Measurements from ENCODE around the gene FAR1.

Gene FAR1

GRCh38 chr11:13672576-13673210, 4.2 kb downstream of the FAR1 start:
- no peaks in the 10 kb centered on the region for H3K36me3 ChIP-seq (ENCODE audit: control insufficient read depth, insufficient read depth, low read length)
- no peak overlapping the region for H3K4me3 ChIP-seq (ENCODE audit: low read depth, low read length)
- no peak overlapping the region for H3K27ac ChIP-seq (ENCODE audit: low read depth, low read length)
- H3K27me3 ChIP-seq (ENCODE audit: control insufficient read depth, insufficient read depth, low read length): no peaks in the 10 kb centered on the region
- peaks cover 21% of the 10 kb centered on the region for H3K4me1 ChIP-seq (ENCODE audit: control insufficient read depth, insufficient read depth, low read length)
- H3K9me3 ChIP-seq (ENCODE audit: control insufficient read depth, insufficient read depth, low read length): no peaks in the 10 kb centered on the region
- no peak overlapping the region for H3K9ac ChIP-seq (ENCODE audit: low read depth, low read length)

DNA sequence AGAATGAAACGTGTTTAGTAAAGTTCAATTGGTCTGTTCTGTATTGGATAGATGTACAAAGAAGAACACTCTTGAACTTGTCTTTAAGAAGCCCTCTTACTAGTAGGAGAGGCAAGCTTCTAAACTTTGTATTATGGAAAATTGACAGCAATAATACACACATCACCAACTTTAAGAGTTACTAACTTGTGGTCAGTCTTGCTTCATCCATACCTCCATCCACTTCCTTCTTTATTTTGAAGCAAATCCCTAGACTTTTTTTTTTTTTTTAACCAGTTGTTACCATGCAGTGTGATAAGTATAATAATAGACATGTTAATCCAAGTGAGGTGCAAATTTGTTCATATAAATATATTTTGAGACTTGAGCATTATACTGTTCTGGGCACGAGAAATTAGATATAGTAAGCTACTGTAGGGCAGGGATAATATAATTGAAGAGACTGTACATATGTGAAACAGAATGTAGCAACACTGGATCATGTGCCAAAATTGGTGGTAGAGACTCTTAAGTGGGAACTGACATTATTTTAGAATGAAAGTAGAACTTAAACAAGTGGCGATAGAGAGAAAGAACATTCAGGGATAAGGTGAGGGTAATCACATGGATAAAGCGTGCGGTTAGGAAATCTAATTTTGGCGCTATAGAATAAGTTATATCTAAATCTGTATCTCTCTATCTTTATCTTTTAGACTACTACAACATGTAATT, 6.5 kb downstream of the FAR1 start:
- Histone ChIP-seq H3K27me3 (ENCODE audit: control insufficient read depth, insufficient read depth, low read length) (no peaks in the 10 kb centered on the region), H3K36me3 (ENCODE audit: control insufficient read depth, insufficient read depth, low read length) (no peaks in the 10 kb centered on the region), H3K4me3 (ENCODE audit: low read depth, low read length) (no peak overlapping the region), H3K9me3 (ENCODE audit: control insufficient read depth, insufficient read depth, low read length) (no peaks in the 10 kb centered on the region), H3K4me1 (ENCODE audit: control insufficient read depth, insufficient read depth, low read length) (peaks cover 43% of the 10 kb centered on the region), H3K9ac (ENCODE audit: low read depth, low read length) (no peak overlapping the region), H3K27ac (ENCODE audit: low read depth, low read length) (no peak overlapping the region)

DNA sequence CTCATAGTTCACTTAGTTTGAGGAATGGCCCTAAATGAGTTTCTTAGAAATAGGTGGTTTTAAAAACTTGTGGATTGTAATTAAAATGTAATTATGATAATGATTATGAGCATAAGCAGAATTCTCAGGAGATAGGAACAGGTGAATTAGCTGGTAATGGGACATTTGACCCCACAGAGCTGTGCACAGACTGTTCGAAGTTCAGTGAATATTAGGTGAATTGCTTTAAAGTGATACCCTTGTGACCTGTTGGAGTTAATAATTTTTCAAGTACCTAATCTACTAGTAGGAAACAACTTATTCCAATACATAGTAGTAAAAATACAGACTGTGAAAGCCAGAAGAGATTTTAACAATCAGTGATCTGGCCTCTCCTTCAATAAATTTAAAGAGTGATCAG, 8.1 kb downstream of the FAR1 start:
- H3K9ac ChIP-seq (ENCODE audit: low read depth, low read length): no peak overlapping the region
- peaks cover 58% of the 10 kb centered on the region for H3K4me1 ChIP-seq (ENCODE audit: control insufficient read depth, insufficient read depth, low read length)
- H3K36me3 ChIP-seq (ENCODE audit: control insufficient read depth, insufficient read depth, low read length): no peaks in the 10 kb centered on the region
- H3K27me3 ChIP-seq (ENCODE audit: control insufficient read depth, insufficient read depth, low read length): no peaks in the 10 kb centered on the region
- no peaks in the 10 kb centered on the region for H3K9me3 ChIP-seq (ENCODE audit: control insufficient read depth, insufficient read depth, low read length)
- no peak overlapping the region for H3K27ac ChIP-seq (ENCODE audit: low read depth, low read length)
- H3K4me3 ChIP-seq (ENCODE audit: low read depth, low read length): no peak overlapping the region

GRCh38 chr11:13679768-13680167, 11.3 kb downstream of the FAR1 start:
- H3K9me3 ChIP-seq (ENCODE audit: control insufficient read depth, insufficient read depth, low read length): no peaks in the 10 kb centered on the region
- H3K4me1 ChIP-seq (ENCODE audit: control insufficient read depth, insufficient read depth, low read length): peaks cover 58% of the 10 kb centered on the region
- H3K4me3 ChIP-seq (ENCODE audit: low read depth, low read length): no peak overlapping the region
- H3K27ac ChIP-seq (ENCODE audit: low read depth, low read length): peak overlapping the region; percentile 23
- no peaks in the 10 kb centered on the region for H3K36me3 ChIP-seq (ENCODE audit: control insufficient read depth, insufficient read depth, low read length)
- H3K9ac ChIP-seq (ENCODE audit: low read depth, low read length): no peak overlapping the region
- no peaks in the 10 kb centered on the region for H3K27me3 ChIP-seq (ENCODE audit: control insufficient read depth, insufficient read depth, low read length)

- Histone ChIP-seq H3K36me3 (ENCODE audit: control insufficient read depth, insufficient read depth, low read length) (no peaks in the 10 kb centered on the region), H3K9ac (ENCODE audit: low read depth, low read length) (no peak overlapping the region), H3K27me3 (ENCODE audit: control insufficient read depth, insufficient read depth, low read length) (no peaks in the 10 kb centered on the region), H3K4me1 (ENCODE audit: control insufficient read depth, insufficient read depth, low read length) (peaks cover 67% of the 10 kb centered on the region), H3K4me3 (ENCODE audit: low read depth, low read length) (no peak overlapping the region), H3K27ac (ENCODE audit: low read depth, low read length) (no peak overlapping the region), H3K9me3 (ENCODE audit: control insufficient read depth, insufficient read depth, low read length) (no peaks in the 10 kb centered on the region)
These were observed 12.2 kb downstream of the FAR1 start for GRCh38 chr11:13680501-13681264.

DNA sequence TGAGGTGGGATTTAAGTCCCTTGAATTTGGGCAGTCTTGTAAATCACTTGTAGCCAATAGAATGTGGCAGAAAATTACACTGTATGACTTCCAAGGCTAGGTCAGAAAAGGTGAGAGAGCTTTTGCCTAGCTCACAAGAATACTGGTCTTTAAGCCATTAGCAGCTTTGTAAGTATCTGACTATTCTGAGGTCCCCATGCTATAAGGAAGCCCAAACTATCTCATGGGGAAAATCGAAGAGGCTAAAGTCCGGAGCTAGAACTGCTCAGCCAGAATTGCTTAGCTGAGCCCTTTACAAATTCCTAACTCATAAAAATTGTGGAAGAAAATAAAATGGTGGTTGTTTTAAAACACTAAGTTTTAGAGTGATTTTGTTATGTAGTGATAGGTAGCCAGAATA, 13.0 kb downstream of the FAR1 start:
- H3K36me3 ChIP-seq (ENCODE audit: control insufficient read depth, insufficient read depth, low read length): no peaks in the 10 kb centered on the region
- H3K9me3 ChIP-seq (ENCODE audit: control insufficient read depth, insufficient read depth, low read length): no peaks in the 10 kb centered on the region
- no peaks in the 10 kb centered on the region for H3K27me3 ChIP-seq (ENCODE audit: control insufficient read depth, insufficient read depth, low read length)
- H3K4me3 ChIP-seq (ENCODE audit: low read depth, low read length): no peak overlapping the region
- peaks cover 71% of the 10 kb centered on the region for H3K4me1 ChIP-seq (ENCODE audit: control insufficient read depth, insufficient read depth, low read length)
- H3K27ac ChIP-seq (ENCODE audit: low read depth, low read length): no peak overlapping the region
- no peak overlapping the region for H3K9ac ChIP-seq (ENCODE audit: low read depth, low read length)

DNA sequence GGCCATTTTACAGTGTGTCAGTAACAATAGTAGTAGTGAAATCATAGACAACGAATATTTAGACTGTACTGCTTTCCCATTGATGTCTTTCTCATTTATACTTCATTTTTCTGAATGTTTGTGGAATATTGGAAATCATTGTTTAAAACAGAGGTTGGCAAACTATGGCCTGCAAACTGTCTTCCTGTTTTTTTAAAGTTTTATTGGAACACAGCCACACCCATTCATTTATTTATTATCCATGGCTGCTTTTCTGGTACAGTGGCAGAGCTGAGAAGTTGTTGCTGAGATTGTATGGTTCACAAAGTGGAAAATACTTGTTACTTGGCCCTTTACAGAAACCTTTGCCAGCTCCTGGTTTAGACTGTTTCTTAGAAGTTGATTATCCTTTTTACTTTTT, 13.7 kb downstream of the FAR1 start:
- Histone ChIP-seq H3K4me1 (ENCODE audit: control insufficient read depth, insufficient read depth, low read length) (peaks cover 75% of the 10 kb centered on the region), H3K27ac (ENCODE audit: low read depth, low read length) (no peak overlapping the region), H3K9ac (ENCODE audit: low read depth, low read length) (no peak overlapping the region), H3K9me3 (ENCODE audit: control insufficient read depth, insufficient read depth, low read length) (no peaks in the 10 kb centered on the region), H3K27me3 (ENCODE audit: control insufficient read depth, insufficient read depth, low read length) (no peaks in the 10 kb centered on the region), H3K36me3 (ENCODE audit: control insufficient read depth, insufficient read depth, low read length) (no peaks in the 10 kb centered on the region), H3K4me3 (ENCODE audit: low read depth, low read length) (no peak overlapping the region)

DNA sequence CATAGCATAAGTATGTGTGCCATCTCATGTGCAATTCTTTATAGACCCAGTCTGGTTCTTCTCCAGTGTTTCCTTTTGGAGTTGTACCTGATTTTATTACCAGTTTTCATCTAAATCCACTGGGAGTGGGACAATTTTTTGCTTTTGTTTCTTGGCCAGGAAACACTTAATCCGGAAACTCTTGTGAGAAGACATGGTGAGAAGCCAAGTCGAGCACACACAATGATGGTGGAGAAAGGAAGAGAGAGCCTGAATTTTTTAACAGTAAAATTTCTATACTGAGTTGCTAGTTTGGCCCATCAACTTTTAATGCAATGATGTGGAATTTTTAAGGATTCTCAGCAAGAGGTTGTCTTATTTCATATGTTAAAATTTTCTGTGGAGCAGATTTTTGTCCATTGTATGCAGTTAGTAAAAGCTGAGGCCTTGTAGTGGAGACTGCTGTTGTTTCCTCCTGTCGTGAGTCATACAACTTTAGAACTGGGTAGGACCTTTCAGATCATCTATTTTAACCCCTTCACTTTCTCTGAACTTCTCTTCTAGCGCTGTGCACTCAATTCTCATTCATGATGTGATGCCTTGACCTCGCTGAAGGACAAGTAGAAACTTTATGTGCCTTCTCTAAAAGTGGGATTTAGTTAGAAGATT, 17.1 kb downstream of the FAR1 start:
- peak overlapping the region; percentile 32 for H3K27ac ChIP-seq (ENCODE audit: low read depth, low read length)

GRCh38 chr11:13686776-13687175, 18.3 kb downstream of the FAR1 start:
- H3K36me3 ChIP-seq (ENCODE audit: control insufficient read depth, insufficient read depth, low read length): no peaks in the 10 kb centered on the region
- peaks cover 35% of the 10 kb centered on the region for H3K4me1 ChIP-seq (ENCODE audit: control insufficient read depth, insufficient read depth, low read length)
- no peak overlapping the region for H3K4me3 ChIP-seq (ENCODE audit: low read depth, low read length)
- no peak overlapping the region for H3K9ac ChIP-seq (ENCODE audit: low read depth, low read length)
- H3K27me3 ChIP-seq (ENCODE audit: control insufficient read depth, insufficient read depth, low read length): no peaks in the 10 kb centered on the region
- no peaks in the 10 kb centered on the region for H3K9me3 ChIP-seq (ENCODE audit: control insufficient read depth, insufficient read depth, low read length)
- peak overlapping the region; percentile 29 for H3K27ac ChIP-seq (ENCODE audit: low read depth, low read length)

More for the DNA sequence above, 17.1 kb downstream of the FAR1 start:
- no peaks in the 10 kb centered on the region for H3K36me3 ChIP-seq (ENCODE audit: control insufficient read depth, insufficient read depth, low read length)
- no peaks in the 10 kb centered on the region for H3K9me3 ChIP-seq (ENCODE audit: control insufficient read depth, insufficient read depth, low read length)
- no peaks in the 10 kb centered on the region for H3K27me3 ChIP-seq (ENCODE audit: control insufficient read depth, insufficient read depth, low read length)
- peaks cover 44% of the 10 kb centered on the region for H3K4me1 ChIP-seq (ENCODE audit: control insufficient read depth, insufficient read depth, low read length)
- H3K9ac ChIP-seq (ENCODE audit: low read depth, low read length): no peak overlapping the region
- no peak overlapping the region for H3K4me3 ChIP-seq (ENCODE audit: low read depth, low read length)

GRCh38 chr11:13687271-13687670, 18.8 kb downstream of the FAR1 start:
- Histone ChIP-seq H3K27me3 (ENCODE audit: control insufficient read depth, insufficient read depth, low read length) (no peaks in the 10 kb centered on the region), H3K4me1 (ENCODE audit: control insufficient read depth, insufficient read depth, low read length) (peaks cover 35% of the 10 kb centered on the region), H3K27ac (ENCODE audit: low read depth, low read length) (peak overlapping the region; percentile 29), H3K9me3 (ENCODE audit: control insufficient read depth, insufficient read depth, low read length) (no peaks in the 10 kb centered on the region), H3K36me3 (ENCODE audit: control insufficient read depth, insufficient read depth, low read length) (no peaks in the 10 kb centered on the region), H3K9ac (ENCODE audit: low read depth, low read length) (no peak overlapping the region), H3K4me3 (ENCODE audit: low read depth, low read length) (no peak overlapping the region)
